Body of pancreas (tissue), 4 donors: ENCODE results near the gene TMTC4.

Experiments
- POLR2A ChIP-seq, 3 donors: fragments of 450-650 bp; IDR thresholded peaks; one replicate each; pipeline ENCODE4 v1.6.1; 2016; ENCODE audit warnings: antibody characterized with exemption in 3 of 3, mild to moderate bottlenecking in 2 of 3
- TF ChIP-seq, protein P1 (sequence below), 7 experiments: fragments of 450-650 bp in 4 of 7; fragments of 200-600 bp in 3 of 7; sonication (generic) in 3 of 7; IDR thresholded peaks; one replicate each; pipeline ENCODE4 v1.5.1; 2016 to 2019; ENCODE audit warnings: antibody characterized with exemption in 7 of 7

DNA sequence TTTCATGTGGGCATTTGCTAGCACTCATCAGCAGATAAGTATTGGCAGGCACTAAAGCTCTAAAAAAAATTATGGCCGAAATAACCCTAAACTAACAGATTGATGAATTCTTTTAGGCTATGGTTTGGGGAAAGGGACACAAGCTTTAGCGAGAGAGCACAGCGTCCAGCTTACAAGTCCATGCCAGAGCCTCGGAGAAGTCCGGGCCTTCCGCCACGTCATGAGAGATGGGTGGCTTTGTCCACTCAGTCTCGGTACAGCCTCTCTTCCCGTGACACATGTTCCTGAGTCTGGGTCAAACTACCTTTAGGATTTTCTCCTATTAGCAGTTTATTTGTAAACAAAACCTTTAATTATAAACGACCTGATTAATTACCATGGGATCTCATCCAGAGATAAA is 27.7 kb downstream of the TMTC4 start:
- TF ChIP-seq, protein P1, sequence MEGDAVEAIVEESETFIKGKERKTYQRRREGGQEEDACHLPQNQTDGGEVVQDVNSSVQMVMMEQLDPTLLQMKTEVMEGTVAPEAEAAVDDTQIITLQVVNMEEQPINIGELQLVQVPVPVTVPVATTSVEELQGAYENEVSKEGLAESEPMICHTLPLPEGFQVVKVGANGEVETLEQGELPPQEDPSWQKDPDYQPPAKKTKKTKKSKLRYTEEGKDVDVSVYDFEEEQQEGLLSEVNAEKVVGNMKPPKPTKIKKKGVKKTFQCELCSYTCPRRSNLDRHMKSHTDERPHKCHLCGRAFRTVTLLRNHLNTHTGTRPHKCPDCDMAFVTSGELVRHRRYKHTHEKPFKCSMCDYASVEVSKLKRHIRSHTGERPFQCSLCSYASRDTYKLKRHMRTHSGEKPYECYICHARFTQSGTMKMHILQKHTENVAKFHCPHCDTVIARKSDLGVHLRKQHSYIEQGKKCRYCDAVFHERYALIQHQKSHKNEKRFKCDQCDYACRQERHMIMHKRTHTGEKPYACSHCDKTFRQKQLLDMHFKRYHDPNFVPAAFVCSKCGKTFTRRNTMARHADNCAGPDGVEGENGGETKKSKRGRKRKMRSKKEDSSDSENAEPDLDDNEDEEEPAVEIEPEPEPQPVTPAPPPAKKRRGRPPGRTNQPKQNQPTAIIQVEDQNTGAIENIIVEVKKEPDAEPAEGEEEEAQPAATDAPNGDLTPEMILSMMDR (IDR thresholded peaks at IDR 0.05), result no peak
- no peak for TF ChIP-seq POLR2A (IDR thresholded peaks at IDR 0.05)
